Neural cell (in vitro differentiated cells): ENCODE data around the gene CIC. TPM values are rescaled to one million over a fixed set of nuclear protein-coding genes. Genes with fewer than 3 reads are reported as not detected.
A peak's percentile ranks its signal among the peaks of the same experiment; 100 is the strongest.

Source experiments
- H2AFZ ChIP-seq: fragments of 200-600, 300-800 bp; sonication (generic), shearing (Covaris generic); 2 replicates; pipeline ENCODE4 v1.6.0; 2014; ENCODE audit warnings: low read depth, mild to moderate bottlenecking, antibody characterized with exemption, low read length, moderate library complexity
- H3F3A ChIP-seq: fragments of 200-600 bp; shearing (Covaris generic); 2 replicates; pipeline ENCODE4 v1.6.1; 2016; ENCODE audit warnings: mild to moderate bottlenecking, moderate library complexity, mixed read lengths, antibody characterized with exemption, low read length; ENCODE audit not compliant: insufficient read depth, poor library complexity, severe bottlenecking
- H3K27ac ChIP-seq: fragments of 200-600, 300-800 bp; sonication (generic), shearing (Covaris generic); 2 replicates; pipeline ENCODE4 v1.5.1; 2014; ENCODE audit warnings: mild to moderate bottlenecking, low read length, moderate library complexity
- H3K27me3 ChIP-seq: fragments of 300-800, 200-600 bp; sonication (generic), shearing (Covaris generic); 2 replicates; pipeline ENCODE4 v1.6.0; 2014; ENCODE audit warnings: mild to moderate bottlenecking, low read depth, low read length, moderate library complexity; ENCODE audit not compliant: insufficient read depth
- H3K36me3 ChIP-seq: fragments of 300-800, 200-600 bp; sonication (generic), shearing (Covaris generic); 2 replicates; pipeline ENCODE4 v1.5.1; 2014; ENCODE audit warnings: mild to moderate bottlenecking, antibody characterized with exemption, low read length, moderate library complexity; ENCODE audit not compliant: insufficient read depth
- H3K4me2 ChIP-seq: fragments of 300-800, 200-600 bp; sonication (generic), shearing (Covaris generic); 2 replicates; pipeline ENCODE4 v1.6.0; 2014; ENCODE audit warnings: mild to moderate bottlenecking, low read length
- H3K4me3 ChIP-seq: fragments of 300-800, 200-600 bp; sonication (generic), shearing (Covaris generic); 2 replicates; pipeline ENCODE4 v1.5.1; 2014; ENCODE audit warnings: mild to moderate bottlenecking, low read length, moderate library complexity
- H3K79me2 ChIP-seq: fragments of 200-600 bp; shearing (Covaris generic); replicated peaks from 2 replicates; pipeline ENCODE4 v1.6.0; 2014; ENCODE audit warnings: mild to moderate bottlenecking, low read length, moderate library complexity; ENCODE audit not compliant: insufficient read depth
- H3K9ac ChIP-seq: fragments of 300-800, 200-600 bp; sonication (generic), shearing (Covaris generic); 2 replicates; pipeline ENCODE4 v1.6.1; 2016; ENCODE audit warnings: mild to moderate bottlenecking, low read length, mixed read lengths
- H3K9me2 ChIP-seq: fragments of 200-600 bp; shearing (Covaris generic); 2 replicates; pipeline ENCODE4 v1.6.1; 2016; ENCODE audit warnings: mild to moderate bottlenecking, low read length, mixed read lengths; ENCODE audit not compliant: insufficient read depth
- H3K9me3 ChIP-seq: fragments of 200-600, 300-800 bp; sonication (generic), shearing (Covaris generic); 2 replicates; pipeline ENCODE4 v1.6.1; 2016; ENCODE audit warnings: mild to moderate bottlenecking, mixed run types, low read length, moderate library complexity, mixed read lengths
- H4K20me1 ChIP-seq: fragments of 200-600 bp; shearing (Covaris generic); 2 replicates; pipeline ENCODE4 v1.6.1; 2016; ENCODE audit warnings: mild to moderate bottlenecking, mixed run types; ENCODE audit not compliant: insufficient read depth
- CTCF ChIP-seq: fragments of 450-650 bp; IDR thresholded peaks from 2 replicates; pipeline ENCODE4 v1.5.1; 2014; ENCODE audit warnings: antibody characterized with exemption, mild to moderate bottlenecking, moderate library complexity; ENCODE audit not compliant: poor library complexity, severe bottlenecking
- EP300 ChIP-seq: fragments of 450-650 bp; conservative IDR thresholded peaks from 2 replicates; pipeline ENCODE4 v1.6.1; 2014; ENCODE audit warnings: antibody characterized with exemption, mild to moderate bottlenecking, moderate library complexity; ENCODE audit not compliant: poor library complexity, severe bottlenecking
- EZH2 ChIP-seq: fragments of 200-600, 300-800 bp; shearing (Covaris generic), sonication (generic); IDR thresholded peaks from 2 replicates; pipeline ENCODE4 v1.6.1; 2014; ENCODE audit warnings: antibody characterized with exemption, low read length, borderline replicate concordance, mild to moderate bottlenecking; ENCODE audit not compliant: insufficient read depth, poor library complexity, severe bottlenecking
- MXI1 ChIP-seq: fragments of 450-650 bp; conservative IDR thresholded peaks from 2 replicates; pipeline ENCODE4 v1.6.1; 2014; ENCODE audit warnings: antibody characterized with exemption, mild to moderate bottlenecking; ENCODE audit not compliant: poor library complexity, severe bottlenecking
- POLR2AphosphoS5 ChIP-seq: IDR thresholded peaks from 2 replicates; pipeline ENCODE4 v1.6.1; 2012
- RAD21 ChIP-seq: fragments of 450-650 bp; conservative IDR thresholded peaks from 2 replicates; pipeline ENCODE4 v1.6.1; 2014; ENCODE audit warnings: antibody characterized with exemption, mild to moderate bottlenecking, moderate library complexity
- REST ChIP-seq: IDR thresholded peaks from 2 replicates; pipeline ENCODE4 v1.6.1; 2012; ENCODE audit warnings: borderline replicate concordance
- SMC3 ChIP-seq: fragments of 450-650 bp; conservative IDR thresholded peaks from 2 replicates; pipeline ENCODE4 v1.6.1; 2014; ENCODE audit warnings: antibody characterized with exemption, mild to moderate bottlenecking, moderate library complexity; ENCODE audit not compliant: poor library complexity
- TAF1 ChIP-seq: IDR thresholded peaks from 2 replicates; pipeline ENCODE4 v1.6.1; 2012; ENCODE audit warnings: low read depth
- polyA plus RNA-seq: library from polyadenylated mRNA; depleted of rRNA; stranded (reverse); fragments of >200 nt; gene quantifications from 2 replicates; pipeline ENCODE4 v1.2.3, GENCODE V29; 2014

CIC gene
- polyA plus RNA-seq, 1 donor from 2014 or later, result 10.8 TPM

GRCh38 chr19:42267644-42268141, 1.4 kb upstream of the CIC start:
- peaks cover 25% of the 10 kb centered on the region for H3K79me2 ChIP-seq
- H3K27me3 ChIP-seq, result no peaks in the 10 kb centered on the region
- H3K9ac ChIP-seq, result peak overlapping the region; percentile 83
- H3K36me3 ChIP-seq, result no peaks in the 10 kb centered on the region
- H3K27ac ChIP-seq, result peak overlapping the region; percentile 97
- H3K9me2 ChIP-seq, result no peaks in the 10 kb centered on the region
- TF ChIP-seq MXI1 (no peak), TAF1 (no peak), RAD21 (no peak), SMC3 (no peak), REST (no peak), EP300 (no peak), CTCF (no peak), POLR2AphosphoS5 (no peak), EZH2 (no peak)
- H3K4me2 ChIP-seq, result peak overlapping the region; percentile 83
- no peaks in the 10 kb centered on the region for H4K20me1 ChIP-seq
- no peaks in the 10 kb centered on the region for H3F3A ChIP-seq
- no peaks in the 10 kb centered on the region for H3K9me3 ChIP-seq
- H2AFZ ChIP-seq, result peak overlapping the region; percentile 56
- peak overlapping the region; percentile 73 for H3K4me3 ChIP-seq

GRCh38 chr19:42268142-42268703, 829 bp upstream of the CIC start:
- H3K9me2 ChIP-seq, result no peaks in the 10 kb centered on the region
- H3K79me2 ChIP-seq, result peaks cover 25% of the 10 kb centered on the region
- peak overlapping the region; percentile 73 for H3K4me3 ChIP-seq
- no peak for TF ChIP-seq EZH2
- peak; percentile 39 for TF ChIP-seq RAD21
- TF ChIP-seq REST, result peak; percentile 28
- TF ChIP-seq SMC3, result peak; percentile 41
- no peak for TF ChIP-seq CTCF
- TF ChIP-seq EP300, result peak; percentile 91
- TF ChIP-seq MXI1, result peak; percentile 79
- TF ChIP-seq TAF1, result peak; percentile 45
- peak; percentile 91 for TF ChIP-seq POLR2AphosphoS5
- H4K20me1 ChIP-seq, result no peaks in the 10 kb centered on the region
- H3F3A ChIP-seq, result no peaks in the 10 kb centered on the region
- H3K4me2 ChIP-seq, result peak overlapping the region; percentile 83
- peak overlapping the region; percentile 56 for H2AFZ ChIP-seq
- no peaks in the 10 kb centered on the region for H3K9me3 ChIP-seq
- H3K36me3 ChIP-seq, result no peaks in the 10 kb centered on the region
- no peaks in the 10 kb centered on the region for H3K27me3 ChIP-seq
- H3K27ac ChIP-seq, result peak overlapping the region; percentile 97
- peak overlapping the region; percentile 93 for H3K9ac ChIP-seq
